Astrocyte (in vitro differentiated cells and primary cell): ENCODE results near the gene SFSWAP.

ENCODE experiments used
- CTCF ChIP-seq: IDR thresholded peaks from 2 replicates; pipeline ENCODE4 v1.5.1; 2011; ENCODE audit warnings: low read depth, mild to moderate bottlenecking, inconsistent platforms, low read length, moderate library complexity; ENCODE audit not compliant: insufficient read depth
- EZH2 ChIP-seq: IDR thresholded peaks from 2 replicates; pipeline ENCODE4 v1.6.1; 2012; ENCODE audit warnings: mild to moderate bottlenecking, low read length, inconsistent platforms; ENCODE audit not compliant: insufficient read depth

GRCh38 chr12:131805421-131805820 lies 94.5 kb downstream of the SFSWAP start:
- TF ChIP-seq CTCF, result no peak
- no peak for TF ChIP-seq EZH2
